SU-DHL-6 (cell line): Measurements from ENCODE around the gene HSD11B2.

Experiments
- H2AFZ ChIP-seq: fragments of 200-600 bp; sonication (generic); 2 replicates; pipeline ENCODE4 v1.6.1; 2014; ENCODE audit warnings: low read depth, mild to moderate bottlenecking, moderate library complexity, mixed read lengths, antibody characterized with exemption, low read length; ENCODE audit not compliant: severe bottlenecking
- H3F3A ChIP-seq: fragments of 200-600 bp; shearing (Covaris generic); 2 replicates; pipeline ENCODE4 v1.6.0; 2016; ENCODE audit warnings: antibody characterized with exemption, mild to moderate bottlenecking; ENCODE audit not compliant: insufficient read depth
- H3K27ac ChIP-seq: fragments of 200-600 bp; sonication (generic); 2 replicates; pipeline ENCODE4 v1.5.1; 2016; ENCODE audit warnings: low read depth, mild to moderate bottlenecking, low read length, moderate library complexity, mixed read lengths
- H3K27me3 ChIP-seq: fragments of 200-600 bp; sonication (generic), shearing (Covaris generic); 2 replicates; pipeline ENCODE4 v1.6.0; 2014; ENCODE audit warnings: mild to moderate bottlenecking, low read length
- H3K36me3 ChIP-seq: fragments of 200-600 bp; sonication (generic); 2 replicates; pipeline ENCODE4 v1.6.1; 2014; ENCODE audit warnings: mild to moderate bottlenecking, low read length, mixed read lengths
- H3K4me2 ChIP-seq: fragments of 300-600, 200-600 bp; shearing (Covaris generic), sonication (generic); 2 replicates; pipeline ENCODE4 v1.6.0; 2014; ENCODE audit warnings: low read length, low read depth, mild to moderate bottlenecking; ENCODE audit not compliant: poor library complexity, severe bottlenecking
- H3K4me3 ChIP-seq: fragments of 200-600 bp; sonication (generic); 2 replicates; pipeline ENCODE4 v1.5.1; 2014; ENCODE audit warnings: antibody characterized with exemption, low read length, mild to moderate bottlenecking, mixed read lengths; ENCODE audit not compliant: insufficient read depth, poor library complexity, severe bottlenecking
- H3K79me2 ChIP-seq: fragments of 200-600 bp; sonication (generic); 2 replicates; pipeline ENCODE4 v1.6.1; 2014; ENCODE audit warnings: mild to moderate bottlenecking, low read length, moderate library complexity; ENCODE audit not compliant: insufficient read depth
- H3K9ac ChIP-seq: fragments of 200-600 bp; sonication (generic); 2 replicates; pipeline ENCODE4 v1.7.0; 2014; ENCODE audit warnings: mild to moderate bottlenecking, low read length
- H3K9me2 ChIP-seq: fragments of 200-600 bp; sonication (generic); replicated peaks from 2 replicates; pipeline ENCODE4 v1.6.1; 2014; ENCODE audit warnings: low read length; ENCODE audit not compliant: insufficient read depth
- H3K9me3 ChIP-seq: fragments of 200-600 bp; sonication (generic); 2 replicates; pipeline ENCODE4 v1.6.1; 2014; ENCODE audit warnings: low read length, mixed read lengths; ENCODE audit not compliant: insufficient read depth
- H4K20me1 ChIP-seq: fragments of 200-600 bp; sonication (generic); 2 replicates; pipeline ENCODE4 v1.6.1; 2014; ENCODE audit warnings: low read depth, mild to moderate bottlenecking, antibody characterized with exemption, low read length, moderate library complexity, mixed read lengths
- EZH2phosphoT487 ChIP-seq: fragments of 200-600 bp; sonication (generic), shearing (Covaris generic); conservative IDR thresholded peaks from 2 replicates; pipeline ENCODE4 v1.6.1; 2018; ENCODE audit warnings: mild to moderate bottlenecking, antibody characterized with exemption, low read length, moderate library complexity, mixed read lengths
- TF ChIP-seq, protein P1 (sequence below): fragments of 200-600 bp; sonication (generic); IDR thresholded peaks from one replicate; pipeline ENCODE4 v1.5.1; 2017; ENCODE audit warnings: antibody characterized with exemption, mild to moderate bottlenecking, low read length, moderate library complexity; ENCODE audit not compliant: insufficient read depth, poor library complexity, severe bottlenecking

Gene HSD11B2

DNA sequence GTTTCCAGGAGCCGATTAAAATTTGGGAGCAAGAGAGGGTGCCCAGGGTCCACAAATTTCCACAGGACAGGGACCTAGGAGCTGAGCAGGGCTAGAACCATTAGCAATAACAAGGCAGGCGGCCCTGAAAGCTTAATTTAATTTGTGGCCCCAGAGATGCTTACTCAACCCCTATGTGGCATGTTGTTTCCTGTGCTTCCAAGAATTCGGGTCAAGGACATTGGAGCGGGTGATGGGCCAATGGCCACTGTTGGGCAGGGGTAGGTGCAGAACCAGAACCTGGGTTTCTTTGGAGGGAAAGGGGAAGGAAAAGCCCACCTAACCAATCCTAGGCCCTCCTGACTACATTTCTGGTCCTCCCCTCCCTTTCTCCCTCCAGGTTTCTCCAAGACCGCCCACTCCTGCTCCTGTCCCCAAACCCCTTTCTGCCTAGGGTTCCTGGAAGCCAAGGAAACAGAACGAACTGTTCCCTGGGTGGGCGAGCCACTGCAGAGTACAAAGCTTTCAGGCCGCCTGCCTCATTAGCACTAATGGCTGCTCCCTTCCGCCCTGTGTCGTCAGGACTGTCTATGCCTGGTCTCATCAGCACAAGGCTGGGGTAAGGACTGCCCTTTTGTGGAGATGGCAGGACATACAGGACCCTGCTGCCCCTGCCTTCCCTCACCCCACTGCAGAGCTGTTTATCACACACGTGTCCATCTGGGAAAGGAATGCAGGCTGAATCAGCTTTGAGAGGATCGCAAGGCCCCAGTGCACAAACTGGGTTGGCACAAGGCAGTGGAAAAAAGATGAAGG lies 53.0 kb downstream of the HSD11B2 start:
- Histone ChIP-seq H3K9me3 (no peaks in the 10 kb centered on the region), H3K27me3 (no peaks in the 10 kb centered on the region), H4K20me1 (no peaks in the 10 kb centered on the region), H2AFZ (no peak overlapping the region), H3K4me2 (no peak overlapping the region), H3K4me3 (no peak overlapping the region), H3F3A (peaks cover 21% of the 10 kb centered on the region), H3K79me2 (peaks cover 44% of the 10 kb centered on the region), H3K9me2 (no peaks in the 10 kb centered on the region), H3K27ac (no peak overlapping the region), H3K36me3 (no peaks in the 10 kb centered on the region), H3K9ac (0 out of 2 replicates have a peak overlapping the region, but pooled peaks have one; percentile 84)
- TF ChIP-seq, protein P1, sequence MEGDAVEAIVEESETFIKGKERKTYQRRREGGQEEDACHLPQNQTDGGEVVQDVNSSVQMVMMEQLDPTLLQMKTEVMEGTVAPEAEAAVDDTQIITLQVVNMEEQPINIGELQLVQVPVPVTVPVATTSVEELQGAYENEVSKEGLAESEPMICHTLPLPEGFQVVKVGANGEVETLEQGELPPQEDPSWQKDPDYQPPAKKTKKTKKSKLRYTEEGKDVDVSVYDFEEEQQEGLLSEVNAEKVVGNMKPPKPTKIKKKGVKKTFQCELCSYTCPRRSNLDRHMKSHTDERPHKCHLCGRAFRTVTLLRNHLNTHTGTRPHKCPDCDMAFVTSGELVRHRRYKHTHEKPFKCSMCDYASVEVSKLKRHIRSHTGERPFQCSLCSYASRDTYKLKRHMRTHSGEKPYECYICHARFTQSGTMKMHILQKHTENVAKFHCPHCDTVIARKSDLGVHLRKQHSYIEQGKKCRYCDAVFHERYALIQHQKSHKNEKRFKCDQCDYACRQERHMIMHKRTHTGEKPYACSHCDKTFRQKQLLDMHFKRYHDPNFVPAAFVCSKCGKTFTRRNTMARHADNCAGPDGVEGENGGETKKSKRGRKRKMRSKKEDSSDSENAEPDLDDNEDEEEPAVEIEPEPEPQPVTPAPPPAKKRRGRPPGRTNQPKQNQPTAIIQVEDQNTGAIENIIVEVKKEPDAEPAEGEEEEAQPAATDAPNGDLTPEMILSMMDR = no peak
- TF ChIP-seq EZH2phosphoT487 = no peak

DNA sequence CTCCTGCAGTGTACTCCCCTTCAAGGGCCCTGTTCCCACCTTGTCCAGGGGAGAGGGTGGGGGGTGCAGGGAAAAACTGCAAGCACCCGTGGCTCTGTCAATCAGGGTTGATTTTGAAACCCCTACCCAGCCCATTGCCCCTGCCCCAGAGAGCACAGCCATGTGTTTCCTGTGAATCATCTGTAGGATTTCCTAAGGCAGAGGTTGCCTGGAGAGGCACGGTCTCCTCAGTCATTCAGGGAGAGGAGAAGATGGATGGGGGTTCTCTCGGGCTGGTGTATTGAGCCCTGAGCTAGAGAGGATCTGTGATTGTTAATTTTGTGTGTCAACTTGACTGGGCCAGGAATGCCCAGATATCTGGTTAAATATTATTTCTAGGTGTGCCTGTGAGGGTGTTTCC lies 55.9 kb downstream of the HSD11B2 start:
- Histone ChIP-seq H3K79me2 (peaks cover 20% of the 10 kb centered on the region), H4K20me1 (no peaks in the 10 kb centered on the region), H3K4me3 (no peak overlapping the region), H3K4me2 (no peak overlapping the region), H3K9me3 (no peaks in the 10 kb centered on the region), H2AFZ (no peak overlapping the region), H3K36me3 (no peaks in the 10 kb centered on the region), H3F3A (peaks cover 24% of the 10 kb centered on the region), H3K9me2 (no peaks in the 10 kb centered on the region), H3K9ac (no peak overlapping the region), H3K27me3 (no peaks in the 10 kb centered on the region), H3K27ac (peak overlapping the region; percentile 53)
- TF ChIP-seq, protein P1 = no peak
- TF ChIP-seq EZH2phosphoT487 = no peak
